ENCODE data around the gene MT1X. TPM values are rescaled to one million over a fixed set of nuclear protein-coding genes. Genes with fewer than 3 reads are reported as not detected.

The MT1X gene
- total RNA-seq, 2 donors from 2014 or later, result 22.0 to 22.1 TPM

- Mint-ChIP-seq H3K4me3 (no peak overlapping the region), H3K27me3 (no peaks in the 10 kb centered on the region), H3K4me1 (no peaks in the 10 kb centered on the region), H3K36me3 (ENCODE audit: low read depth) (peaks cover 4% of the 10 kb centered on the region), H3K27ac (no peak overlapping the region)
- DNase-seq, result no peak
- ATAC-seq, result no peak
- no peaks in the 10 kb centered on the region for H3K9me3 ChIP-seq (ENCODE audit: control insufficient read depth, low read length, poor library complexity, severe bottlenecking)
These were observed 9.6 kb downstream of the MT1X start for GRCh38 chr16:56691885-56692284.

GRCh38 chr16:56695246-56695645 is 13.0 kb downstream of the MT1X start:
- Mint-ChIP-seq H3K4me1 (no peaks in the 10 kb centered on the region), H3K27ac (no peak overlapping the region), H3K27me3 (no peaks in the 10 kb centered on the region), H3K4me3 (no peak overlapping the region), H3K36me3 (ENCODE audit: low read depth) (peaks cover 3% of the 10 kb centered on the region)
- DNase-seq, result no peak
- no peaks in the 10 kb centered on the region for H3K9me3 ChIP-seq (ENCODE audit: control insufficient read depth, low read length, poor library complexity, severe bottlenecking)
- ATAC-seq, result no peak

GRCh38 chr16:56697456-56698155 is 15.3 kb downstream of the MT1X start:
- Mint-ChIP-seq H3K4me1 (no peaks in the 10 kb centered on the region), H3K27ac (peak overlapping the region; percentile 55), H3K4me3 (no peak overlapping the region), H3K36me3 (ENCODE audit: low read depth) (peaks cover 3% of the 10 kb centered on the region), H3K27me3 (no peaks in the 10 kb centered on the region)
- no peaks in the 10 kb centered on the region for H3K9me3 ChIP-seq (ENCODE audit: control insufficient read depth, low read length, poor library complexity, severe bottlenecking)
- no peak for ATAC-seq
- DNase-seq, result no peak

- Mint-ChIP-seq H3K4me1 (no peaks in the 10 kb centered on the region), H3K27me3 (no peaks in the 10 kb centered on the region), H3K4me3 (no peak overlapping the region), H3K27ac (no peak overlapping the region), H3K36me3 (ENCODE audit: low read depth) (peaks cover 3% of the 10 kb centered on the region)
- ATAC-seq, result no peak
- DNase-seq, result no peak
- H3K9me3 ChIP-seq (ENCODE audit: control insufficient read depth, low read length, poor library complexity, severe bottlenecking), result no peaks in the 10 kb centered on the region
These were observed 17.9 kb downstream of the MT1X start for GRCh38 chr16:56700195-56700594.

GRCh38 chr16:56700631-56701030 is 18.4 kb downstream of the MT1X start:
- no peaks in the 10 kb centered on the region for H3K4me1 Mint-ChIP-seq
- H3K4me3 Mint-ChIP-seq, result no peak overlapping the region
- H3K27ac Mint-ChIP-seq, result no peak overlapping the region
- no peaks in the 10 kb centered on the region for H3K9me3 ChIP-seq (ENCODE audit: control insufficient read depth, low read length, poor library complexity, severe bottlenecking)
- DNase-seq, result no peak
- H3K27me3 Mint-ChIP-seq, result no peaks in the 10 kb centered on the region
- H3K36me3 Mint-ChIP-seq (ENCODE audit: low read depth), result peaks cover 3% of the 10 kb centered on the region
- ATAC-seq, result no peak

- DNase-seq, result no peak
These were observed 19.3 kb downstream of the MT1X start for GRCh38 chr16:56701534-56701933.

GRCh38 chr16:56702836-56703235 is 20.6 kb downstream of the MT1X start:
- no peaks in the 10 kb centered on the region for H3K4me1 Mint-ChIP-seq
- H3K4me3 Mint-ChIP-seq, result no peak overlapping the region
- H3K27me3 Mint-ChIP-seq, result no peaks in the 10 kb centered on the region
- no peak overlapping the region for H3K27ac Mint-ChIP-seq
- H3K36me3 Mint-ChIP-seq (ENCODE audit: low read depth), result no peaks in the 10 kb centered on the region
- H3K9me3 ChIP-seq (ENCODE audit: control insufficient read depth, low read length, poor library complexity, severe bottlenecking), result no peaks in the 10 kb centered on the region
- ATAC-seq (no peak), DNase-seq (no peak)

More at GRCh38 chr16:56701534-56701933, 19.3 kb downstream of the MT1X start:
- no peak for ATAC-seq
- Mint-ChIP-seq H3K4me1 (no peaks in the 10 kb centered on the region), H3K27me3 (no peaks in the 10 kb centered on the region), H3K36me3 (ENCODE audit: low read depth) (peaks cover 3% of the 10 kb centered on the region), H3K4me3 (no peak overlapping the region), H3K27ac (no peak overlapping the region)
- no peaks in the 10 kb centered on the region for H3K9me3 ChIP-seq (ENCODE audit: control insufficient read depth, low read length, poor library complexity, severe bottlenecking)

- peak; percentile 54 for ATAC-seq
- no peaks in the 10 kb centered on the region for H3K36me3 Mint-ChIP-seq (ENCODE audit: low read depth)
These were observed 26.5 kb downstream of the MT1X start for GRCh38 chr16:56708525-56709442.

GRCh38 chr16:56709443-56710040 is 27.3 kb downstream of the MT1X start:
- peak overlapping the region; percentile 75 for H3K4me3 Mint-ChIP-seq

More at GRCh38 chr16:56708525-56709442, 26.5 kb downstream of the MT1X start:
- Mint-ChIP-seq H3K27me3 (peaks cover 6% of the 10 kb centered on the region), H3K4me1 (peaks cover 12% of the 10 kb centered on the region), H3K4me3 (peak overlapping the region; percentile 75), H3K27ac (no peak overlapping the region)
- no peaks in the 10 kb centered on the region for H3K9me3 ChIP-seq (ENCODE audit: control insufficient read depth, low read length, poor library complexity, severe bottlenecking)
- no peak for DNase-seq

GRCh38 chr16:56710181-56710737 is 28.0 kb downstream of the MT1X start:
- Mint-ChIP-seq H3K27ac (no peak overlapping the region), H3K4me3 (no peak overlapping the region), H3K4me1 (peaks cover 12% of the 10 kb centered on the region), H3K36me3 (ENCODE audit: low read depth) (no peaks in the 10 kb centered on the region), H3K27me3 (peaks cover 6% of the 10 kb centered on the region)
- no peaks in the 10 kb centered on the region for H3K9me3 ChIP-seq (ENCODE audit: control insufficient read depth, low read length, poor library complexity, severe bottlenecking)
- no peak for ATAC-seq
- no peak for DNase-seq

More at GRCh38 chr16:56709443-56710040, 27.3 kb downstream of the MT1X start:
- no peak for ATAC-seq
- H3K27ac Mint-ChIP-seq, result no peak overlapping the region
- H3K9me3 ChIP-seq (ENCODE audit: control insufficient read depth, low read length, poor library complexity, severe bottlenecking), result no peaks in the 10 kb centered on the region
- peaks cover 6% of the 10 kb centered on the region for H3K27me3 Mint-ChIP-seq
- no peak for DNase-seq
- no peaks in the 10 kb centered on the region for H3K36me3 Mint-ChIP-seq (ENCODE audit: low read depth)
- H3K4me1 Mint-ChIP-seq, result peaks cover 12% of the 10 kb centered on the region

GRCh38 chr16:56711862-56712261 is 29.6 kb downstream of the MT1X start:
- no peaks in the 10 kb centered on the region for H3K9me3 ChIP-seq (ENCODE audit: control insufficient read depth, low read length, poor library complexity, severe bottlenecking)
- no peaks in the 10 kb centered on the region for H3K36me3 Mint-ChIP-seq (ENCODE audit: low read depth)
- peaks cover 12% of the 10 kb centered on the region for H3K4me1 Mint-ChIP-seq
- H3K27ac Mint-ChIP-seq, result no peak overlapping the region
- H3K4me3 Mint-ChIP-seq, result no peak overlapping the region
- ATAC-seq (no peak), DNase-seq (no peak)
- H3K27me3 Mint-ChIP-seq, result peaks cover 6% of the 10 kb centered on the region

- no peaks in the 10 kb centered on the region for H3K9me3 ChIP-seq (ENCODE audit: control insufficient read depth, low read length, poor library complexity, severe bottlenecking)
- Mint-ChIP-seq H3K27me3 (peaks cover 6% of the 10 kb centered on the region), H3K4me1 (peaks cover 11% of the 10 kb centered on the region), H3K36me3 (ENCODE audit: low read depth) (no peaks in the 10 kb centered on the region), H3K27ac (no peak overlapping the region), H3K4me3 (no peak overlapping the region)
- DNase-seq (no peak), ATAC-seq (no peak)
These were observed 31.5 kb downstream of the MT1X start for GRCh38 chr16:56713794-56714193.

- Mint-ChIP-seq H3K27me3 (peaks cover 6% of the 10 kb centered on the region), H3K4me3 (no peak overlapping the region), H3K4me1 (peaks cover 4% of the 10 kb centered on the region), H3K36me3 (ENCODE audit: low read depth) (no peaks in the 10 kb centered on the region), H3K27ac (no peak overlapping the region)
- DNase-seq (no peak), ATAC-seq (no peak)
- no peaks in the 10 kb centered on the region for H3K9me3 ChIP-seq (ENCODE audit: control insufficient read depth, low read length, poor library complexity, severe bottlenecking)
These were observed 32.9 kb downstream of the MT1X start for GRCh38 chr16:56715126-56715525.
